Caco-2 (cell line): ENCODE measurements around the gene C4orf50. TPM values are rescaled to one million over a fixed set of nuclear protein-coding genes. Genes with fewer than 3 reads are reported as not detected.
"Not testable (repeated sequence)": the region's sequence is repeated elsewhere in the genome, so short reads cannot be mapped to it uniquely, and the experiment has no call there.

Experiments used
- BruUV-seq: library from RNA; stranded (reverse); fragments of 400-500 nt; replicated peaks from 2 replicates; lab custom pipeline; 2021; lab: Mats Ljungman, UMichigan
- CTCF ChIA-PET: fragments of 300-600 bp; sonication (Branson Sonifier 250); formaldehyde crosslinking; loops from one replicate; lab custom pipeline; 2022; ENCODE audit warnings: antibody characterized with exemption; lab: Charles Lee
- POLR2A ChIA-PET: fragments of 300-600 bp; sonication (Branson Sonifier 250); formaldehyde crosslinking; loops from one replicate; lab custom pipeline; 2022; ENCODE audit warnings: antibody characterized with exemption; lab: Charles Lee
- DNase-seq, 2 experiments: peaks; one replicate each; pipeline versions ENCODE4 v3.0.0 to v3.0.0-alpha.2; 2020 to 2022
- H3K27me3 ChIP-seq: replicated peaks from 2 replicates; pipeline ENCODE4 v1.6.0; 2011; ENCODE audit warnings: low read length; ENCODE audit not compliant: control insufficient read depth, insufficient read depth
- H3K36me3 ChIP-seq: 2 replicates; pipeline ENCODE4 v1.5.1; 2011; ENCODE audit warnings: low read length; ENCODE audit not compliant: control insufficient read depth, insufficient read depth
- H3K4me1 ChIP-seq: fragments of 250-450 bp; sonication (Bioruptor Pico); 2 replicates; pipeline ENCODE4 v1.5.1; 2020; ENCODE audit warnings: mild to moderate bottlenecking
- H3K4me3 ChIP-seq: 2 replicates; pipeline ENCODE4 v1.5.1; 2011; ENCODE audit warnings: low read depth, mild to moderate bottlenecking, control low read depth, low read length
- H3K9me3 ChIP-seq: fragments of 250-450 bp; sonication (Bioruptor Pico); 2 replicates; pipeline ENCODE4 v1.5.1; 2020; ENCODE audit warnings: mild to moderate bottlenecking, moderate library complexity
- H3K27ac Mint-ChIP-seq: one replicate; pipeline ENCODE4 v1.8.0; 2022; ENCODE audit warnings: mixed read lengths; ENCODE audit not compliant: unreplicated experiment
- H3K27me3 Mint-ChIP-seq: one replicate; pipeline ENCODE4 v1.8.0; 2022; ENCODE audit warnings: mixed read lengths; ENCODE audit not compliant: insufficient read depth, unreplicated experiment
- H3K36me3 Mint-ChIP-seq: one replicate; pipeline ENCODE4 v1.8.0; 2022; ENCODE audit warnings: mild to moderate bottlenecking, mixed read lengths; ENCODE audit not compliant: insufficient read depth, unreplicated experiment
- H3K4me1 Mint-ChIP-seq: one replicate; pipeline ENCODE4 v1.8.0; 2022; ENCODE audit warnings: low read depth, mixed read lengths; ENCODE audit not compliant: unreplicated experiment
- H3K4me3 Mint-ChIP-seq: one replicate; pipeline ENCODE4 v1.8.0; 2022; ENCODE audit warnings: mild to moderate bottlenecking, moderate library complexity, mixed read lengths; ENCODE audit not compliant: unreplicated experiment
- H3K9me3 Mint-ChIP-seq: one replicate; pipeline ENCODE4 v1.8.0; 2022; ENCODE audit warnings: mixed read lengths; ENCODE audit not compliant: unreplicated experiment
- CTCF ChIP-seq, 2 experiments: fragments of 200-600 bp in 1 of 2; IDR thresholded peaks; 1 replicate in 1 of 2; 2 replicates in 1 of 2; pipeline versions ENCODE4 v1.5.1 to v1.8.0; 2011 to 2022; ENCODE audit warnings: antibody characterized with exemption in 1 of 2, control low read depth in 1 of 2, inconsistent platforms in 1 of 2, low read depth in 1 of 2, low read length in 1 of 2, mild to moderate bottlenecking in 1 of 2, moderate library complexity in 1 of 2; ENCODE audit not compliant: insufficient read depth in 1 of 2, severe bottlenecking in 1 of 2, unreplicated experiment in 1 of 2
- intact Hi-C: fragments of 100-400 bp; cut with micrococcal nuclease; formaldehyde crosslinking; loops from one replicate; pipeline ENCODE4 v1.10.0; 2022; ENCODE audit not compliant: unreplicated experiment
- total RNA-seq: library from RNA; stranded (reverse); gene quantifications from 2 replicates; pipeline ENCODE4 v1.2.3, GENCODE V29; 2022

The C4orf50 gene
- total RNA-seq, 1 experiment from 2014 or later: not detected

GRCh38 chr4:5863461-5864113, 154.6 kb downstream of the C4orf50 start:
- Histone ChIP-seq H3K9me3 (no peaks in the 10 kb centered on the region), H3K27me3 (no peaks in the 10 kb centered on the region), H3K36me3 (no peaks in the 10 kb centered on the region), H3K4me3 (no peak overlapping the region), H3K4me1 (no peaks in the 10 kb centered on the region)
- no peaks in the 10 kb centered on the region for H3K9me3 Mint-ChIP-seq
- no peaks in the 10 kb centered on the region for H3K4me1 Mint-ChIP-seq
- BruUV-seq: no TSS peak
- no peak for TF ChIP-seq CTCF (IDR thresholded peaks at IDR 0.05; ENCODE audit: insufficient read depth in 1 of 2, low read depth in 1 of 2, low read length in 1 of 2, severe bottlenecking in 1 of 2, unreplicated experiment in 1 of 2)
- no peak for DNase-seq
- H3K27me3 Mint-ChIP-seq: peaks cover 12% of the 10 kb centered on the region
- intact Hi-C loops: no loop called here
- ChIA-PET CTCF (no interaction called here), POLR2A (no interaction called here)
- no peak overlapping the region for H3K27ac Mint-ChIP-seq
- H3K36me3 Mint-ChIP-seq: no peaks in the 10 kb centered on the region
- H3K4me3 Mint-ChIP-seq: no peak overlapping the region

GRCh38 chr4:5858020-5858769, 160.0 kb downstream of the C4orf50 start:
- H3K27ac Mint-ChIP-seq: no peak overlapping the region
- Histone ChIP-seq H3K36me3 (no peaks in the 10 kb centered on the region), H3K4me1 (no peaks in the 10 kb centered on the region), H3K4me3 (no peak overlapping the region), H3K9me3 (no peaks in the 10 kb centered on the region), H3K27me3 (no peaks in the 10 kb centered on the region)
- no peaks in the 10 kb centered on the region for H3K27me3 Mint-ChIP-seq
- no TSS peak for BruUV-seq
- ChIA-PET POLR2A (no interaction called here), CTCF (no interaction called here)
- H3K4me1 Mint-ChIP-seq: no peaks in the 10 kb centered on the region
- H3K36me3 Mint-ChIP-seq: no peaks in the 10 kb centered on the region
- no peak for TF ChIP-seq CTCF (IDR thresholded peaks at IDR 0.05; ENCODE audit: insufficient read depth in 1 of 2, low read depth in 1 of 2, low read length in 1 of 2, severe bottlenecking in 1 of 2, unreplicated experiment in 1 of 2)
- intact Hi-C loops: no loop called here
- no peak overlapping the region for H3K4me3 Mint-ChIP-seq
- no peak for DNase-seq
- no peaks in the 10 kb centered on the region for H3K9me3 Mint-ChIP-seq

- ChIA-PET CTCF (no interaction called here), POLR2A (no interaction called here)
- no peaks in the 10 kb centered on the region for H3K4me1 ChIP-seq
- Mint-ChIP-seq H3K36me3 (no peaks in the 10 kb centered on the region), H3K9me3 (no peaks in the 10 kb centered on the region), H3K27ac (no peak overlapping the region), H3K4me1 (no peaks in the 10 kb centered on the region), H3K4me3 (no peak overlapping the region), H3K27me3 (no peaks in the 10 kb centered on the region)
- TF ChIP-seq CTCF (IDR thresholded peaks at IDR 0.05; ENCODE audit: insufficient read depth in 1 of 2, low read depth in 1 of 2, low read length in 1 of 2, severe bottlenecking in 1 of 2, unreplicated experiment in 1 of 2): no peak
- no TSS peak for BruUV-seq
- no peaks in the 10 kb centered on the region for H3K27me3 ChIP-seq
- no peaks in the 10 kb centered on the region for H3K36me3 ChIP-seq
- no peaks in the 10 kb centered on the region for H3K9me3 ChIP-seq
- DNase-seq: no peak
- intact Hi-C loops: no loop called here
- H3K4me3 ChIP-seq: no peak overlapping the region
Measured at GRCh38 chr4:5857199-5857598, 161.0 kb downstream of the C4orf50 start.

- CTCF ChIA-PET, H3K4me1 ChIP-seq, intact Hi-C loops, DNase-seq, BruUV-seq, H3K4me3 Mint-ChIP-seq, H3K9me3 Mint-ChIP-seq, H3K9me3 ChIP-seq, H3K36me3 ChIP-seq, H3K27me3 Mint-ChIP-seq, H3K4me3 ChIP-seq, H3K36me3 Mint-ChIP-seq, H3K4me1 Mint-ChIP-seq, H3K27me3 ChIP-seq, H3K27ac Mint-ChIP-seq, POLR2A ChIA-PET: not testable (repeated sequence)
Measured at GRCh38 chr4:5856362-5856761, 161.9 kb downstream of the C4orf50 start.
